Activated CD4-positive, CD25-positive, alpha-beta regulatory T cell treated with anti-CD3 and anti-CD28 coated beads, Interleukin-2, amount 50 U/mL, for 24 hours (primary cell): ENCODE results near the gene POLDIP2.

Experiments used
- ATAC-seq, 2 donors: fragments of 150-1000 bp; cut with Tn5 transposase; one replicate each; pipeline ENCODE4 v1.10.0; 2021; ENCODE audit warnings: mild to moderate bottlenecking in 1 of 2, moderate library complexity in 1 of 2

The POLDIP2 gene

GRCh38 chr17:28335201-28335958, 21.9 kb downstream of the POLDIP2 start, which contains the start of the genes IFT20 and TNFAIP1:
TSS of gene IFT20 (minus strand) at chr17:28335472. CDS start at chr17:28331985, 3,487 bp downstream.
TSS of gene TNFAIP1 (plus strand) at chr17:28335761. CDS start at chr17:28339522, 3,761 bp downstream.
- peak; percentile 98 to 99 for ATAC-seq

- ATAC-seq, result no peak
These were observed 22.6 kb downstream of the POLDIP2 start for GRCh38 chr17:28334666-28335200.

DNA sequence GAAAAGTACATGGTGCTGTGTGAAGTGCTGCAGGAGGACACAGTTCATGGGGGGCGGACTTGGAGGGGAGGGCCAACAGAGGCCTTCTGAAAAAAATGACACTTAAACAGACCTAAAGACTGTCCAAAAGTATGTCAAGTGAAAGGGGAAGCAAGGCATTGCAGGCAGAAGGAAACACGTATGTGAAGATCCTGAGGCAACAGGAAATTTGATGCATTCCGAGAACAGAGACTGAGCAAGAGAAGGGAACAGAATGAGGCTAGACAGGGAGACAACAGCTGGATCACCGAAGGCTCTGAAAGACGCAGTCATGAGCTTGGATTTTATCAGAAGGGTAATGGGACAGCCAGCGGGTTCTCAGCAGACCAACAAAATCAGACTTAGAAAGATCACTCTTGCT, 23.2 kb downstream of the POLDIP2 start:
- no peak for ATAC-seq

DNA sequence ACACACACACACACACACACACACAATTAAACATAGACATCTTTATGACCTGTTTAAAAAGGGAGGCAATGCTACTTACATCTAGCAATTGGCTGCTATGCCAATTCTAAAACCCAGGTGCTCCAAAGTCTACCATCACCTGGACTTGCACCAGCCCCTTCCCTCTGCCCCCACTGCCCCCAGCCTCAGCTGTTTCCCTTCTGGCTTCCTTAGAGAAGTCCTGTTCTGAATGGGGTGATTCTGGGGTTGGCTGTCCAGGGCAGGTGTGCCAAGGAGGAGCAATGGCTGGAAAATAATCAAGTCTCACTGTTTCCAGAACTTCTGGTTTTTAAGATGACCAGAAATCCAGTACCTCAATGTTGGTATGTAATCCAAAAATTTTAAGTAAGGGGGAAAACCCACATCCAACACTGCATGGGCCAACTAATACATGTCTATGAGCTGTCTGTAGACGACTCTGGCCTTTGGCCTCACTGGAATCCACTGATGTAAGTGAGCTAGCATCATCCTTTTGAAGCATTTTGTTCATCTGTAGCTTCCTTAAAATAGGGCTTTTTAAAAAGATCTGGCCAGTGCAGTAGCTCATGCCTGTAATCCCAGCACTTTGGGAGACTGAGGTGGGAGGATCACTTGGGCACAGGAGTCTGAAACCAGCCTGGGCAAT, 24.1 kb downstream of the POLDIP2 start:
- no peak for ATAC-seq

DNA sequence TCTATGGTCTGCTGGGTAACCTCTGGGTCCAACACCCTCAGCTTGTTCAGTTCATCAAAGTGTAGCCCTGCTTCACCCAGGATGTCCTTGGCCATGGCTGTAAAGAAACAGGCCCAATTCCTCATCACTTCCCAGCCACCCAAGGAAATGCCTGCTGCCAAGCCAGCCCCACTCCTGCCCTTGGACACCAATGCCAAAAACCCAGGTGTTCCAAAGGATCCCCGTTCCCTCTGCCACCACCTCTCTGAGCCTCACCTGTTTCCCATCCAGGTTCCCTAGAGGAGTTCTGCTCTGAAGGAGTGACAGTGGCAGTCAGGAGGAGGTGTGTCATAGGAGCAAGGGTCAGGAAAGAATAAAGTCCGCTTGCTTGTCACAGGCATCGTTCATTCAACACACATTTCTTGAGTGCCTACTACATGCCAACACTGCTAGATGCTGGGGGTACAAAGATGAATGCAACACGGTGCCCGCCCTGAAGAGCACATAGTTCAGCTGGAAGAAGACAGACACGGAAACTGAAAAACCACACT, 25.4 kb downstream of the POLDIP2 start:
- ATAC-seq, result no peak

GRCh38 chr17:28330671-28331070, 26.7 kb downstream of the POLDIP2 start:
- ATAC-seq, result no peak

GRCh38 chr17:28328325-28328724, 29.0 kb downstream of the POLDIP2 start:
- ATAC-seq, result no peak

DNA sequence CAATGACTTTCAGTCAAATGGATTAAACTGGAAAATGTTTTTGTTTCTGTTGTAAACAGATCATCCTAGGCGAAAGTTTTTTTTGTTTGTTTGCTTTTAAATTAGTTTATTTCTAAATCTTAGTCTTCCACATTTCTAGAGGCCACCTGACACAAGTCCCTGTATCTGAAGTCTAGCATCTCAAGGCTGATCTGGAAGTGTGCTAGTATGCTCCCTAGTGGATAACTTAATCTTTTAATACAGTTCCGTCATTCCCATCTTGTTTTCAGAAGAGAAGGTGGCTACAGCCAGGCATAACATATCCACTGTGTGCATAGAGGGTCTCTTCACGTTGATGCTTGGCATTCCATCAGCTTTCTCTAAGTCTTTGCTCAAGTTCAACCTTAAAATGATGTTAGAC, 29.6 kb downstream of the POLDIP2 start:
- no peak for ATAC-seq

DNA sequence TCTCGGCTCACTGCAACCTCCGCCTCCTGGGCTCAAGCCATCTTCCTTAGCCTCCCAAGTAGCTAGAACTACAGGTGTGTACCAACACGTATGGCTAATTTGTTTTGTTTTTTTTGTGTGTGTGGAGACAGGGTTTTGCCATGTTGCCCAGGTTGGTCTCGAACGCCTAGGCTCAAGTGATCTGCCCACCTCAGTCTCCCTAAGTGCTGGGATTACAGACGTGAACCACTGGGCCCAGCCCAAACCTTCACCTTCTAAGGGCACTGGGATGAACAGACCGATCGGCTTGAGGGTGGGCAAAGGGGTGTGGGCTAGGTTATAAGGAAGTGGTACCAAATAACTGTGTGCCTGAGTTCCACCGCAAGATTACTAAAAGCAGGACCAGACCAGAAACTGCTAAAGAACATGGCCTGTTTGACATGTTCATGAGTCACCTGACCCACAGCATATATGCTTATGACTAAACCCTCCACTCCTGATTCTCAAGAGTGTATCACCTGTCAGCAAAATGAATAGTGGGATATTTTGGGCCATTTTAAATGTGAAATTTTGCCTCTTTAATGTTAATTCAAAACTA, 30.2 kb downstream of the POLDIP2 start:
- peak; percentile 99 for ATAC-seq

DNA sequence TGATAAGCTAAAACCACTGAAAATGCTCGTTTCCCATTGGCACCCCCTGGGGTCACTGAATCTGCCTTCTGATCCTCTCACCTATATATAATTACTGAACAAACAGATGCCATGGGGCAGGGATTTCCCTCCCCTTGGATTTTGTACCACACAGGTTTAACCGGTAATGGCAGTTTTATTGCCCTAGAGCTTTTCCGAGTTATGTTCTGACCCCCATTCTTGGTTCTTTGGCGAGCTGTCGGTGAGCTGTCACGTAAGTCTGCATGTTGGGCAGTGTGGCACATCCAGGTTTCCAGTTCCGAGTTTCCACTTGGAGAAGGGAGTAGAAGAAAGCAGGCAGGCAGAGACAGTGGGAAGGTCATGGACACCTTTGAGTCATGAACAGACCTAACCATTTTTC, 31.2 kb downstream of the POLDIP2 start:
- no peak for ATAC-seq

- no peak for ATAC-seq
These were observed 32.1 kb downstream of the POLDIP2 start for GRCh38 chr17:28325211-28325610.

DNA sequence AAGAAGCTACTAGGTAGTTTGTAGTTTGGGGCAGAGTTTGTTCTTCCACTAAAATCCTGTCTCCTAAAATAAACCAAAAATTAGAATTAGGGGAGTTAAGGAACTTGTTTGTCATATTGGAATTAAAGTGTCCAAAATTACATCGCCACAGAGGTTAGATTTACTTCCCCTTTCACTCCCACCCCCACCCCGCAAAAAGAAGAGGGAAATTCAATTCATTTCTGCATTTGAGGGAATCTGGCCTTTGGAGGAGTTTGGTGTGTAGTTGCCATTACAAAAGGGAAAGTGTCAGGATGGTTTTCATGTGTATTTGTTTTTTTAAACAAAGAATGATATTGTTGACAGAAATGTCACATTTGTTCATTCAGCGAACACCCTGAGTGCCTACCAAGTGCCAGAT, 32.5 kb downstream of the POLDIP2 start:
- no peak for ATAC-seq

DNA sequence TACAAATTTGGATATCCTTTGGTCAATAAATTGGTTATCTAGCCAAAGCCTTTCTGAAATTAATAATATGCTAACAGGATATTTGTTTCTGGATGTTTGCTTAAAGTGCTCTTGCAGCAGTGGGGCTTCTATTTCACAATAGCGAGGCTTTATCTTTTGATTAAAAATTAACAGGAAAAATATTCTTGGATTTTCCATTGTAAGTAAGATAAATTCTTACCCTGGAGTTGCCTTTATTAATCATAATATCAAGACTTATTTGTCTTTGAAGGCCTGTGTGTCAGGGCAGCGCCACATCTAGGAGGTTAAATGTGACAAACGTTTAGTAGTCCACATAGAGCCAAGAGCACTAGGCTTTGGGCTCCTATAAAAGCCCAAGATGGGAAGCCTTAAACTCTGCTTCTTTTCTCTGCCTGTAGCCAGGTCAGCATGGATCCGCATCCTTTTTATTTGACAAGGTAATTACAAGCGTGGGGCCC, 33.0 kb downstream of the POLDIP2 start:
- no peak for ATAC-seq

DNA sequence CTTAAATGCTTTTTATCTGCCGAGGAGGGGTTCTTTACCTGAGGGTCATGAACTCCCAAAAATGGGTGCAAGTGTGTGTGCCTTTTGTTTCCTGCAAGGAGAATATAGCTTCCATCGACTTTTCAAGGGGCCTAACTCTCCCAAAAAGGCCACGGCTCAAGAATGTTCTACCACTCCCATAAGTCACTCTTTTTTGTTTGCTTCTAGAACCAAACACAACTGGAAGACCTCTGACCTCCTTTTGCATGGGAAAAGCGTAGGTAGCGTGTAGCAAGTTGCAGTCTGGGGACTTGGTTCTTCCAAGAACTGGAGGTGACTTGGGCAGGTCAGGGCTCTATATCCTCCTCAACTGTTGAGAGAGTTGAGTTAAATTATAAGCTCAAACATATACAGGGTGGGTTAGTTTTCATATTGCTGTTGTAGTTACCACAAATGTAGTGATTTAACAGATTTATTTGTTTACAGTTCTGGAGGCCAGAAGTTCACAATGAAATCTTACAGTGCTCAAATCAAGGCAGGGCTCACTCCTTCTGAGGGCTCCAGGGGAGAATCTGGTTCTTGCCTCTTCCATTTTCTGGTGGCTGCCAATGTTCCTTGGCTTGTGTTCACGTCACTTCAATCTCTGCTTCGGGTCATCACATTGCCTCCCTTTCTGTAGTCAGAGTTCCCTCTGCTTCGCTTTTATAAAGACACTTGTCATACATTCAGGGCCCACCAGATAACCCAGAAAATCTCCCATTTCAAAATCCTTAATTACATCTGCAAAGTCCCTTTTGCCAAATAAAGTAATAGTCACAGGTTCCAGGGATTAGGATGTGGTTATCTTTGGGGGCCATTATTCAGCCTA, 36.9 kb downstream of the POLDIP2 start:
- ATAC-seq, result no peak

DNA sequence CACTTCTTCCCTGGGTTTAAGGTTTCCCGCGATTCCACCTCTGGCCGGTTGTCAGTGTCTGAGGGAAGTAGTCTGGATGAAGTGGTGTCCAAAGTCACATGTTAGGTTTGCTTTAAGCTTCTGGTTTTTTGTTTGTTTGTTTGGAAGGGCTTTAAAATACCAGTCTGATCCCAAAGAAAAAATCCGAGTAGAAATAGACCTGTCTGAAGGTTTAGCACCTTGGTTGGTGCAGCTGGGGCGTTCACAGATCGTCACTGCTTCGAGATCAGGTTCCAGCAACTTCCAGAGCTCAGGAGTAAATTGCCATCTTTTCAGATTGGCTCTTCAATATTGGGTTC, 37.8 kb downstream of the POLDIP2 start:
- ATAC-seq, result no peak

DNA sequence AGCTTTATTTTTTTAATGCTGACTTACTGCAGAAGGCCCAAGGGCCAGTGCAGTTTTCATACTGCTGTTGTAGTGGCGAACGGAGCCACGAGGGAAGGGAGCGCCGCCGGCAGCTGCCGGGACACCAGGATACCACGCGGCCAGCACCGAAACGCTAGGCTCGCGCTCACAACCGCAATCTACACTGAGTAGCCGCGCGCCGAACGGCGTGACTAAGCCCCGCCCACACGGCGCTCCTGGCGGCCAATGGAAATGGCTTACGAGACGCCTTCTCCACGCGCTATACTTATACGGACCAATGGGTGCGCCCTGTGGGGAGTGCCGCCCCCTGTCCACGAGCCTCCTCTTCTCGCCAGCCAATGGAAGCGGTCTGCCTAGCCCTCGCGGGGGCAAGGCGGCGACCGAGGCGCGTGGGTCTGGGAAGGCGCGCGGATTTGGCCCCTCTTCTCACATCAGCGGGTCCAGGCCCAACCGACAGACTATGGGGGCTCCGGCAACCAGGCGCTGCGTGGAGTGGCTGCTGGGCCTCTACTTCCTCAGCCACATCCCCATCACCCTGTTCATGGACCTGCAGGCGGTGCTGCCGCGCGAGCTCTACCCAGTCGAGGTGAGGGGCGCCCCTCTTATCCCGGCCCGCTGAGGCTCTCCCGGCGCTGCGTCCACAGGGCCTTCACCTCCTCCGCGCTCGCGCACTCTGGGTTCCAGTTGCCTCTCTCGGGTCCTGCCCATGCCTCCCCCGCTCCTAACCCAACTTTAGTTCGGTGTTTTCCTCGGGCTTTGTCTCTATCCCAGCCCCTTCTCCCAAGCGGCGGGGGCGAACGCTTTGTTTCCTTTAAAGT, 38.3 kb downstream of the POLDIP2 start, which contains the start of gene TMEM97:
TSS of gene TMEM97 (plus strand) at position 442 of the 839 bp plus-strand sequence. CDS start at position 482, 40 bp downstream.
- peak; percentile 98 to 99 for ATAC-seq

DNA sequence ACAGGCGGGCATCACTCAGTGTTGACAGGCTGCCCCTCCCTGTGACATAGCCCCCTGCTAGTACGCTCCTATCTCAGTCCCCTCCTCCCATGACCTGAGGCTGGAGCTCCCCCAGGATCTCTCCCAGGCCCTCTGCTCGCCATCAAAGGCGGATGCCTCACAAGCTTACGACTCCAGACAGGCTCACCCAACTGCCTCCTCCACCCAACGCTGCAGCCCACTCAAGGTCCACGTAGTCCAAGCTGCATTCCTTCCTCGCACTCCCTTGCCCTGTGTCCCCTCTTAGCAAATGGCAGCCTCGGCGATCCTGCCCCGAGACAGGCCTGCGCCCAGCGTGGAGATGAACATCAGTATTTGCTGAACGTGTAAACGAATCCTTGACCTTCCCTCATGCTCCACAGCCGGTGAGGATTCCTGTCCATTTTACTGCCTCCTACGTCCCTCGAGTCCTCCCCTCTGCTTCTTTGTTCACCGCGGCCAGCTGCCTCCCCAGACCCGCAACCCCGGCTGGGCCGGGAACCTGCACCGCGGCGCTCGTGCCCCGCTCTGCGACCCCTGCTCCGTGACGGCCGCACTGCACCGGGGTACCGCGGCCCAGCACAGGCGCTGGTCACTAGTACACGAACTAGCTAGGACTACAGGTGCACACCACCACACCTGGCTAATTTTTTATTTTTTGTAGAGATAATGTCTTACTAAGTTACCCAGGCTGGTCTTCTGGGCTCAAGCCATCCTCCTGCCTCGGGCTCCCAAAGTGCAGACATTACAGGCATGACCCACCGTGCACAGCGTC, 39.2 kb downstream of the POLDIP2 start:
- ATAC-seq, result peak in 1 of 2 donors; percentile 13

GRCh38 chr17:28317099-28317965, 40.0 kb downstream of the POLDIP2 start:
- ATAC-seq, result no peak
